GM18526 (cell line): ENCODE data around the gene ECSCR.

Experiments used
- POLR2A ChIP-seq: IDR thresholded peaks from 3 replicates; pipeline ENCODE4 v1.6.1; 2011; ENCODE audit not compliant: insufficient read length; ENCODE audit errors: extremely low read depth

The ECSCR gene

GRCh38 chr5:139407517-139407916, 55.0 kb downstream of the ECSCR start:
- no peak for TF ChIP-seq POLR2A

- no peak for TF ChIP-seq POLR2A
Observed at GRCh38 chr5:139406963-139407362, 55.6 kb downstream of the ECSCR start.

GRCh38 chr5:139404484-139404840, 58.1 kb downstream of the ECSCR start:
- TF ChIP-seq POLR2A, result no peak

- TF ChIP-seq POLR2A, result peak; percentile 43
Observed at GRCh38 chr5:139403787-139404483, 58.6 kb downstream of the ECSCR start, which contains the start of gene SPATA24. TSS of gene SPATA24 (minus strand) at chr5:139404089. CDS start at chr5:139404060, 29 bp downstream.

GRCh38 chr5:139403418-139403786, 59.1 kb downstream of the ECSCR start:
- TF ChIP-seq POLR2A, result no peak

GRCh38 chr5:139402561-139403158, 59.9 kb downstream of the ECSCR start:
- TF ChIP-seq POLR2A, result no peak

GRCh38 chr5:139401546-139401945, 61.0 kb downstream of the ECSCR start:
- no peak for TF ChIP-seq POLR2A

GRCh38 chr5:139399501-139400121, 62.9 kb downstream of the ECSCR start:
- no peak for TF ChIP-seq POLR2A
